Tibial artery (tissue), 4 donors: ENCODE data around the gene TMEM123.

ENCODE experiments used
- DNase-seq, 2 donors: peaks; one replicate each; pipeline ENCODE4 v3.0.0-alpha.2; 2019
- H3K27ac ChIP-seq, 2 donors: fragments of 200-600 bp; sonication (generic) in 1 of 2; 1 replicate in 1 of 2; 2 replicates in 1 of 2; pipeline ENCODE4 v1.5.1; 2018 to 2019; ENCODE audit warnings: mild to moderate bottlenecking in 1 of 2
- H3K27me3 ChIP-seq, 2 donors: fragments of 200-600 bp; sonication (generic) in 1 of 2; one replicate each; pipeline versions ENCODE4 v1.5.1 to v1.6.0; 2016 to 2019
- H3K36me3 ChIP-seq, 3 donors: fragments of 200-600 bp; sonication (generic) in 2 of 3; one replicate each; pipeline ENCODE4 v1.5.1; 2016 to 2019; ENCODE audit warnings: mild to moderate bottlenecking in 2 of 3
- H3K4me1 ChIP-seq, 4 donors: fragments of 200-600 bp; sonication (generic) in 2 of 4; 1 replicate in 3 of 4; 2 replicates in 1 of 4; pipeline ENCODE4 v1.5.1; 2016 to 2019
- H3K4me3 ChIP-seq, 2 donors: fragments of 200-600 bp; sonication (generic) in 1 of 2; 1 replicate in 1 of 2; 2 replicates in 1 of 2; pipeline ENCODE4 v1.5.1; 2018 to 2019; ENCODE audit warnings: mild to moderate bottlenecking in 2 of 2
- H3K9me3 ChIP-seq, 3 donors: fragments of 200-600 bp; sonication (generic) in 1 of 3; one replicate each; pipeline ENCODE4 v1.5.1; 2016 to 2019
- intact Hi-C: fragments of 100-400 bp; cut with DNase I; formaldehyde crosslinking; loops from one replicate; pipeline ENCODE4 v1.15.0; 2023; ENCODE audit warnings: low total_unique reads
- TF ChIP-seq, protein P1 (sequence below), 2 experiments: fragments of 200-600 bp in 1 of 2; fragments of 450-650 bp in 1 of 2; IDR thresholded peaks; one replicate each; pipeline ENCODE4 v1.5.1; 2017 to 2019; ENCODE audit warnings: antibody characterized with exemption in 2 of 2, mild to moderate bottlenecking in 1 of 2, moderate library complexity in 1 of 2

TMEM123 gene

DNA sequence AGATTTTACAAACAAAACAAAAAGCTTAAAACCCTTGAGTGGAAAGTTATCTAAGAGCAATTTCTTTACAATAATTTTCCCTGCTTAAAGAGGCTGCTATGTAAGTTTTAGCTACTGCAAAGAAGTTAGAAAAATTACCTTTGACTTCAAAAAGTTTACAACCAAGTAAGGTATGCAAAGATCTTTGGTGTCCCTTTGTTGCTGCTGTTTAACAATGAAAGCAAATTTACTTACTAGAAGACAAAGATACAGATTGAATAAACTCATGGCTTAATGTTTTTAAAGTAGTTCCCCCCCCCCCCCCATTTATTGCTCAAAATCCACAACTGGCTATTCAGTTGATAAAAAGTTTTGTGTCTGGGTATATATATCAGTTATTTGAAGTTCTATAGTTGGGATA, 26.0 kb downstream of the TMEM123 start:
- Histone ChIP-seq H3K27me3 (no peaks in the 10 kb centered on the region), H3K4me1 (peaks cover 0 to 24% (median 12%) of the 10 kb centered on the region in 4 donors), H3K36me3 (peaks cover 0 to 2% (median 0%) of the 10 kb centered on the region in 3 donors), H3K9me3 (no peaks in the 10 kb centered on the region), H3K4me3 (no peak overlapping the region), H3K27ac (no peak overlapping the region)
- intact Hi-C loops, result no loop called here
- TF ChIP-seq, protein P1, sequence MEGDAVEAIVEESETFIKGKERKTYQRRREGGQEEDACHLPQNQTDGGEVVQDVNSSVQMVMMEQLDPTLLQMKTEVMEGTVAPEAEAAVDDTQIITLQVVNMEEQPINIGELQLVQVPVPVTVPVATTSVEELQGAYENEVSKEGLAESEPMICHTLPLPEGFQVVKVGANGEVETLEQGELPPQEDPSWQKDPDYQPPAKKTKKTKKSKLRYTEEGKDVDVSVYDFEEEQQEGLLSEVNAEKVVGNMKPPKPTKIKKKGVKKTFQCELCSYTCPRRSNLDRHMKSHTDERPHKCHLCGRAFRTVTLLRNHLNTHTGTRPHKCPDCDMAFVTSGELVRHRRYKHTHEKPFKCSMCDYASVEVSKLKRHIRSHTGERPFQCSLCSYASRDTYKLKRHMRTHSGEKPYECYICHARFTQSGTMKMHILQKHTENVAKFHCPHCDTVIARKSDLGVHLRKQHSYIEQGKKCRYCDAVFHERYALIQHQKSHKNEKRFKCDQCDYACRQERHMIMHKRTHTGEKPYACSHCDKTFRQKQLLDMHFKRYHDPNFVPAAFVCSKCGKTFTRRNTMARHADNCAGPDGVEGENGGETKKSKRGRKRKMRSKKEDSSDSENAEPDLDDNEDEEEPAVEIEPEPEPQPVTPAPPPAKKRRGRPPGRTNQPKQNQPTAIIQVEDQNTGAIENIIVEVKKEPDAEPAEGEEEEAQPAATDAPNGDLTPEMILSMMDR (IDR thresholded peaks at IDR 0.05), result no peak
- no peak for DNase-seq

DNA sequence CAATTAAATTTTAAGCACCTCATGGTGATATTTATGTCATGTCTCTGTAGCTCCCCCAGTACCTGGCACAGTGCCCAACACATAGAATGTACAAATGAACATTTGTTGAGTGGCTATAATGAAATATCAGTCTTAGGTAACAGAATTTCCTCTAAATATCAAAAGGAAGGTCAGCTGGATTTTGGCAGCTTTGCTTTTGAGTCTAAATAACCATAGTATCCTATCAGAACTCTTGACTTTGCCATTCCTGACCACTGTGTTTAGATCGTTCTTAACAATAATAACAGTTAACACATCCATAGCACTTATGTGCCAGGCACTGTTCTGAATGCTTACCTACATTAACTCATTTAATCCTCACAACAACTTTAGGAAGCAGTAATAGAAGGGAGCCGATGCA, 26.6 kb downstream of the TMEM123 start:
- intact Hi-C loops, result no loop called here
- no peak for DNase-seq
- Histone ChIP-seq H3K36me3 (no peaks in the 10 kb centered on the region), H3K27me3 (no peaks in the 10 kb centered on the region), H3K4me1 (peaks cover 0 to 24% (median 12%) of the 10 kb centered on the region in 4 donors), H3K4me3 (no peak overlapping the region), H3K27ac (no peak overlapping the region), H3K9me3 (no peaks in the 10 kb centered on the region)
- TF ChIP-seq, protein P1 (IDR thresholded peaks at IDR 0.05), result no peak

- no peaks in the 10 kb centered on the region for H3K9me3 ChIP-seq
- no peak overlapping the region for H3K27ac ChIP-seq
- intact Hi-C loops, result no loop called here
- peaks cover 0 to 4% (median 1%) of the 10 kb centered on the region in 4 donors for H3K4me1 ChIP-seq
- H3K4me3 ChIP-seq, result no peak overlapping the region
- H3K27me3 ChIP-seq, result no peaks in the 10 kb centered on the region
- DNase-seq, result no peak
- TF ChIP-seq, protein P1 (IDR thresholded peaks at IDR 0.05), result no peak
- no peaks in the 10 kb centered on the region for H3K36me3 ChIP-seq
Observed at GRCh38 chr11:102423936-102424335, 28.6 kb downstream of the TMEM123 start.

- Histone ChIP-seq H3K27me3 (no peaks in the 10 kb centered on the region), H3K27ac (no peak overlapping the region), H3K36me3 (no peaks in the 10 kb centered on the region), H3K4me3 (no peak overlapping the region), H3K4me1 (no peaks in the 10 kb centered on the region), H3K9me3 (no peaks in the 10 kb centered on the region)
- no peak for DNase-seq
- TF ChIP-seq, protein P1 (IDR thresholded peaks at IDR 0.05), result no peak
- intact Hi-C loops, result no loop called here
Observed at GRCh38 chr11:102422817-102423712, 29.5 kb downstream of the TMEM123 start.

- Histone ChIP-seq H3K27me3 (no peaks in the 10 kb centered on the region), H3K36me3 (no peaks in the 10 kb centered on the region), H3K9me3 (peaks cover 0 to 9% (median 7%) of the 10 kb centered on the region in 3 donors), H3K27ac (no peak overlapping the region), H3K4me1 (no peaks in the 10 kb centered on the region), H3K4me3 (no peak overlapping the region)
- intact Hi-C loops, result no loop called here
- no peak for DNase-seq
- TF ChIP-seq, protein P1 (IDR thresholded peaks at IDR 0.05), result no peak
Observed at GRCh38 chr11:102421261-102421660, 31.3 kb downstream of the TMEM123 start.
